Measurements from ENCODE around the gene LLPH. TPM values are rescaled to one million over a fixed set of nuclear protein-coding genes. Genes with fewer than 3 reads are reported as not detected.

The LLPH gene
- total RNA-seq, 1 experiment from 2014 or later, result 31.5 TPM

GRCh38 chr12:66164349-66164821, 33.8 kb upstream of the LLPH start (continued):
- TF ChIP-seq FOXP4 (CRISPR knock-in tag; IDR thresholded peaks at IDR 0.05) (no peak), CBFB (CRISPR knock-in tag; IDR thresholded peaks at IDR 0.05; ENCODE audit: low read depth) (no peak), FOXK1 (CRISPR knock-in tag; IDR thresholded peaks at IDR 0.05) (no peak)
- TF ChIP-seq, protein P1, sequence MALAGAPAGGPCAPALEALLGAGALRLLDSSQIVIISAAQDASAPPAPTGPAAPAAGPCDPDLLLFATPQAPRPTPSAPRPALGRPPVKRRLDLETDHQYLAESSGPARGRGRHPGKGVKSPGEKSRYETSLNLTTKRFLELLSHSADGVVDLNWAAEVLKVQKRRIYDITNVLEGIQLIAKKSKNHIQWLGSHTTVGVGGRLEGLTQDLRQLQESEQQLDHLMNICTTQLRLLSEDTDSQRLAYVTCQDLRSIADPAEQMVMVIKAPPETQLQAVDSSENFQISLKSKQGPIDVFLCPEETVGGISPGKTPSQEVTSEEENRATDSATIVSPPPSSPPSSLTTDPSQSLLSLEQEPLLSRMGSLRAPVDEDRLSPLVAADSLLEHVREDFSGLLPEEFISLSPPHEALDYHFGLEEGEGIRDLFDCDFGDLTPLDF (CRISPR knock-in tag; IDR thresholded peaks at IDR 0.05), result no peak

- Mint-ChIP-seq H3K27me3 (ENCODE audit: low read depth) (no peaks in the 10 kb centered on the region), H3K36me3 (peaks cover 43% of the 10 kb centered on the region), H3K27ac (no peak overlapping the region), H3K4me3 (no peak overlapping the region), H3K9me3 (peaks cover 26% of the 10 kb centered on the region), H3K4me1 (peaks cover 3% of the 10 kb centered on the region)
- no peak for DNase-seq (ENCODE audit: low spot score)
- ChIA-PET POLR2A (no interaction called here), CTCF (no interaction called here)
- TF ChIP-seq TCF7 (CRISPR knock-in tag; IDR thresholded peaks at IDR 0.05; ENCODE audit: low read depth), result no peak
- no peak for TF ChIP-seq ZNF263 (CRISPR knock-in tag; IDR thresholded peaks at IDR 0.05; ENCODE audit: low read depth)
- ATAC-seq, result no peak
Observed at GRCh38 chr12:66163289-66163688, 32.7 kb upstream of the LLPH start.

DNA sequence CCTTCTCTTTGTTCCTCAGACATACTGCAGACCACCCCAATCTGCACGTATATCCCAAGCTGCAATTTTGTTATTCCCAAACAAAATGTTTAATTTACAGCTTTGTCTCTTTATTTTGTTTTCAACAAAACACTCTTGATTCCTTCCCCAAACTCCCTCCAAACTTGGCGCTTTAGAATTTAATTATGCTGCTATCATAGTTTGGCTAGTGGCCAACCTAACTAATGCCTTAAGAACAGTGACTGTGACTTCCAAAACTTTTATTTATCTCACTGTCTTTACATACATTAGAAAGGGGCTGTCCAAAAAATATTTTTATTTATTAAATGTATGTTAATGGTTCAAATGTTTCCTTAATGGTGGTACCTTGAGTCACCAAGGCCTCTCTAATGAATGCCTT, 32.2 kb upstream of the LLPH start:
- no peaks in the 10 kb centered on the region for H3K4me1 Mint-ChIP-seq
- DNase-seq (ENCODE audit: low spot score) (no peak), ATAC-seq (no peak)
- ChIA-PET CTCF (no interaction called here), POLR2A (no interaction called here)
- H3K36me3 Mint-ChIP-seq, result peaks cover 44% of the 10 kb centered on the region
- H3K27ac Mint-ChIP-seq, result no peak overlapping the region
- TF ChIP-seq ELF4 (CRISPR knock-in tag; IDR thresholded peaks at IDR 0.05; ENCODE audit: low read depth) (no peak), ZNF232 (CRISPR knock-in tag; IDR thresholded peaks at IDR 0.05) (no peak), ATF3 (CRISPR knock-in tag; conservative IDR thresholded peaks at IDR 0.05) (no peak), KAT7 (CRISPR knock-in tag; IDR thresholded peaks at IDR 0.05; ENCODE audit: borderline replicate concordance) (no peak), ZNF317 (CRISPR knock-in tag; IDR thresholded peaks at IDR 0.05; ENCODE audit: borderline replicate concordance, low read depth) (no peak), NFATC4 (CRISPR knock-in tag; IDR thresholded peaks at IDR 0.05) (no peak)
- H3K9me3 Mint-ChIP-seq, result peaks cover 26% of the 10 kb centered on the region
- H3K27me3 Mint-ChIP-seq (ENCODE audit: low read depth), result no peaks in the 10 kb centered on the region
- no peak overlapping the region for H3K4me3 Mint-ChIP-seq

DNA sequence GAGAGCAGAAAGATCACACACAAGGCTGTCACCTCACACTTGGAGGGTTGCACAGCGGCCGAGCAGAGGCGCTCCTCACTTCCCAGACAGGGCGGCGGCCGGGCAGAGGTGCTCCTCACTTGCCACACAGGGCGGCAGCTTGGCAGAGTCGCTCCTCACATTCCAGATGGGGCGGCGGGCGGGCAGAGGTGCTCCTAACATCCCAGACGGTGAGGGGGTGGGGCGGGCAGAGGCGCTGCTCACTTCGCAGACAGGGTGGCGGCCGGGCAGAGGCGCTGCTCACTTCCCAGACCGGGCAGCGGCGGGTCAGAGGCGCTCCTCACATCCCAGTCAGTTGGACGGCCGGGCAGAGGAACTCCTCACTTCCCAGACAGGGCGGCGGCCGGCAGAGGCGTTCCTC, 30.2 kb upstream of the LLPH start:
- ChIA-PET CTCF (interaction anchor here (0.7 kb wide), 1 partner anchor 16 kb away, joined by 3 read pairs; no protein-coding TSS in a partner anchor), POLR2A (interaction anchor here (1.5 kb wide), 1 partner anchor 9 kb away, joined by 4 read pairs; the partner anchor contains the start of gene TMBIM4)
- TF ChIP-seq, protein P2, sequence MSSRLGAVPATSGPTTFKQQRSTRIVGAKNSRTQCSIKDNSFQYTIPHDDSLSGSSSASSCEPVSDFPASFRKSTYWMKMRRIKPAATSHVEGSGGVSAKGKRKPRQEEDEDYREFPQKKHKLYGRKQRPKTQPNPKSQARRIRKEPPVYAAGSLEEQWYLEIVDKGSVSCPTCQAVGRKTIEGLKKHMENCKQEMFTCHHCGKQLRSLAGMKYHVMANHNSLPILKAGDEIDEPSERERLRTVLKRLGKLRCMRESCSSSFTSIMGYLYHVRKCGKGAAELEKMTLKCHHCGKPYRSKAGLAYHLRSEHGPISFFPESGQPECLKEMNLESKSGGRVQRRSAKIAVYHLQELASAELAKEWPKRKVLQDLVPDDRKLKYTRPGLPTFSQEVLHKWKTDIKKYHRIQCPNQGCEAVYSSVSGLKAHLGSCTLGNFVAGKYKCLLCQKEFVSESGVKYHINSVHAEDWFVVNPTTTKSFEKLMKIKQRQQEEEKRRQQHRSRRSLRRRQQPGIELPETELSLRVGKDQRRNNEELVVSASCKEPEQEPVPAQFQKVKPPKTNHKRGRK (CRISPR knock-in tag; IDR thresholded peaks at IDR 0.05; ENCODE audit: borderline replicate concordance), result no peak
- TF ChIP-seq FOXP4 (CRISPR knock-in tag; IDR thresholded peaks at IDR 0.05), result no peak
- TF ChIP-seq, protein P3, sequence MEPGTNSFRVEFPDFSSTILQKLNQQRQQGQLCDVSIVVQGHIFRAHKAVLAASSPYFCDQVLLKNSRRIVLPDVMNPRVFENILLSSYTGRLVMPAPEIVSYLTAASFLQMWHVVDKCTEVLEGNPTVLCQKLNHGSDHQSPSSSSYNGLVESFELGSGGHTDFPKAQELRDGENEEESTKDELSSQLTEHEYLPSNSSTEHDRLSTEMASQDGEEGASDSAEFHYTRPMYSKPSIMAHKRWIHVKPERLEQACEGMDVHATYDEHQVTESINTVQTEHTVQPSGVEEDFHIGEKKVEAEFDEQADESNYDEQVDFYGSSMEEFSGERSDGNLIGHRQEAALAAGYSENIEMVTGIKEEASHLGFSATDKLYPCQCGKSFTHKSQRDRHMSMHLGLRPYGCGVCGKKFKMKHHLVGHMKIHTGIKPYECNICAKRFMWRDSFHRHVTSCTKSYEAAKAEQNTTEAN (CRISPR knock-in tag; IDR thresholded peaks at IDR 0.05), result no peak
- no peak for TF ChIP-seq GABPB1 (CRISPR knock-in tag; IDR thresholded peaks at IDR 0.05)
- no peak for TF ChIP-seq CREB1 (CRISPR knock-in tag; IDR thresholded peaks at IDR 0.05)
- H3K9me3 Mint-ChIP-seq, result peaks cover 22% of the 10 kb centered on the region
- H3K27me3 Mint-ChIP-seq (ENCODE audit: low read depth), result no peaks in the 10 kb centered on the region
- DNase-seq (ENCODE audit: low spot score) (no peak), ATAC-seq (no peak)
- H3K27ac Mint-ChIP-seq, result no peak overlapping the region
- peaks cover 41% of the 10 kb centered on the region for H3K36me3 Mint-ChIP-seq
- no peak overlapping the region for H3K4me3 Mint-ChIP-seq
- no peaks in the 10 kb centered on the region for H3K4me1 Mint-ChIP-seq

Data from WTC11 (cell line).